Measurements from ENCODE around the gene WAPL.

- no peak for TF ChIP-seq CTCF (IDR thresholded peaks at IDR 0.05)
- no peak for TF ChIP-seq POLR2A (IDR thresholded peaks at IDR 0.05)
Measured at GRCh38 chr10:86450806-86451603, 70.6 kb downstream of the WAPL start.

Data from right lobe of liver (tissue), 4 donors.